ENCODE measurements around the gene KLHL35.

The KLHL35 gene

GRCh38 chr11:75475767-75476650 is 43.0 kb upstream of the KLHL35 start:
- Histone ChIP-seq H3K36me3 (ENCODE audit: control insufficient read depth in 1 of 2, insufficient read depth in 2 of 2, low read length in 2 of 2) (no peaks in the 10 kb centered on the region), H3K4me3 (ENCODE audit: low read depth in 1 of 2, low read length in 2 of 2) (peak overlapping the region in 1 of 2 donors; percentile 17), H3K4me1 (ENCODE audit: control insufficient read depth in 1 of 2, insufficient read depth in 2 of 2, low read length in 2 of 2) (peaks cover 14 to 18% of the 10 kb centered on the region in 2 donors), H3K9me3 (ENCODE audit: control insufficient read depth in 1 of 2, low read length in 2 of 2) (no peaks in the 10 kb centered on the region), H3K27ac (ENCODE audit: low read depth, low read length) (no peak overlapping the region), H3K9ac (ENCODE audit: low read depth in 1 of 2, low read length in 2 of 2) (no peak overlapping the region), H3K27me3 (ENCODE audit: control insufficient read depth in 1 of 2, insufficient read depth in 2 of 2, low read length in 2 of 2) (no peaks in the 10 kb centered on the region)

GRCh38 chr11:75474878-75475766 is 42.1 kb upstream of the KLHL35 start:
- no peak overlapping the region for H3K9ac ChIP-seq (ENCODE audit: low read depth in 1 of 2, low read length in 2 of 2)
- H3K27me3 ChIP-seq (ENCODE audit: control insufficient read depth in 1 of 2, insufficient read depth in 2 of 2, low read length in 2 of 2) = no peaks in the 10 kb centered on the region
- H3K9me3 ChIP-seq (ENCODE audit: control insufficient read depth in 1 of 2, low read length in 2 of 2) = no peaks in the 10 kb centered on the region
- no peaks in the 10 kb centered on the region for H3K36me3 ChIP-seq (ENCODE audit: control insufficient read depth in 1 of 2, insufficient read depth in 2 of 2, low read length in 2 of 2)
- H3K4me1 ChIP-seq (ENCODE audit: control insufficient read depth in 1 of 2, insufficient read depth in 2 of 2, low read length in 2 of 2) = peaks cover 14 to 18% of the 10 kb centered on the region in 2 donors
- peak overlapping the region in 1 of 2 donors; percentile 17 for H3K4me3 ChIP-seq (ENCODE audit: low read depth in 1 of 2, low read length in 2 of 2)
- H3K27ac ChIP-seq (ENCODE audit: low read depth, low read length) = no peak overlapping the region

- Histone ChIP-seq H3K27ac (ENCODE audit: low read depth, low read length) (no peak overlapping the region), H3K9me3 (ENCODE audit: control insufficient read depth in 1 of 2, low read length in 2 of 2) (no peaks in the 10 kb centered on the region), H3K4me3 (ENCODE audit: low read depth in 1 of 2, low read length in 2 of 2) (no peak overlapping the region), H3K36me3 (ENCODE audit: control insufficient read depth in 1 of 2, insufficient read depth in 2 of 2, low read length in 2 of 2) (no peaks in the 10 kb centered on the region), H3K9ac (ENCODE audit: low read depth in 1 of 2, low read length in 2 of 2) (no peak overlapping the region), H3K27me3 (ENCODE audit: control insufficient read depth in 1 of 2, insufficient read depth in 2 of 2, low read length in 2 of 2) (no peaks in the 10 kb centered on the region), H3K4me1 (ENCODE audit: control insufficient read depth in 1 of 2, insufficient read depth in 2 of 2, low read length in 2 of 2) (peaks cover 14 to 18% of the 10 kb centered on the region in 2 donors)
Observed at GRCh38 chr11:75474240-75474639, 41.2 kb upstream of the KLHL35 start.

GRCh38 chr11:75473684-75474083 is 40.7 kb upstream of the KLHL35 start:
- Histone ChIP-seq H3K4me1 (ENCODE audit: control insufficient read depth in 1 of 2, insufficient read depth in 2 of 2, low read length in 2 of 2) (peaks cover 14 to 18% of the 10 kb centered on the region in 2 donors), H3K36me3 (ENCODE audit: control insufficient read depth in 1 of 2, insufficient read depth in 2 of 2, low read length in 2 of 2) (no peaks in the 10 kb centered on the region), H3K9ac (ENCODE audit: low read depth in 1 of 2, low read length in 2 of 2) (no peak overlapping the region), H3K9me3 (ENCODE audit: control insufficient read depth in 1 of 2, low read length in 2 of 2) (no peaks in the 10 kb centered on the region), H3K27ac (ENCODE audit: low read depth, low read length) (no peak overlapping the region), H3K27me3 (ENCODE audit: control insufficient read depth in 1 of 2, insufficient read depth in 2 of 2, low read length in 2 of 2) (no peaks in the 10 kb centered on the region), H3K4me3 (ENCODE audit: low read depth in 1 of 2, low read length in 2 of 2) (no peak overlapping the region)

GRCh38 chr11:75472081-75472732 is 39.2 kb upstream of the KLHL35 start:
- Histone ChIP-seq H3K4me1 (ENCODE audit: control insufficient read depth in 1 of 2, insufficient read depth in 2 of 2, low read length in 2 of 2) (peaks cover 14 to 18% of the 10 kb centered on the region in 2 donors), H3K4me3 (ENCODE audit: low read depth in 1 of 2, low read length in 2 of 2) (no peak overlapping the region), H3K27me3 (ENCODE audit: control insufficient read depth in 1 of 2, insufficient read depth in 2 of 2, low read length in 2 of 2) (no peaks in the 10 kb centered on the region), H3K9me3 (ENCODE audit: control insufficient read depth in 1 of 2, low read length in 2 of 2) (no peaks in the 10 kb centered on the region), H3K36me3 (ENCODE audit: control insufficient read depth in 1 of 2, insufficient read depth in 2 of 2, low read length in 2 of 2) (no peaks in the 10 kb centered on the region), H3K9ac (ENCODE audit: low read depth in 1 of 2, low read length in 2 of 2) (no peak overlapping the region), H3K27ac (ENCODE audit: low read depth, low read length) (no peak overlapping the region)

- Histone ChIP-seq H3K4me3 (ENCODE audit: low read depth in 1 of 2, low read length in 2 of 2) (no peak overlapping the region), H3K27me3 (ENCODE audit: control insufficient read depth in 1 of 2, insufficient read depth in 2 of 2, low read length in 2 of 2) (no peaks in the 10 kb centered on the region), H3K27ac (ENCODE audit: low read depth, low read length) (no peak overlapping the region), H3K9me3 (ENCODE audit: control insufficient read depth in 1 of 2, low read length in 2 of 2) (no peaks in the 10 kb centered on the region), H3K9ac (ENCODE audit: low read depth in 1 of 2, low read length in 2 of 2) (no peak overlapping the region), H3K36me3 (ENCODE audit: control insufficient read depth in 1 of 2, insufficient read depth in 2 of 2, low read length in 2 of 2) (no peaks in the 10 kb centered on the region), H3K4me1 (ENCODE audit: control insufficient read depth in 1 of 2, insufficient read depth in 2 of 2, low read length in 2 of 2) (peaks cover 14 to 18% of the 10 kb centered on the region in 2 donors)
Observed at GRCh38 chr11:75471176-75471973, 38.4 kb upstream of the KLHL35 start.

- Histone ChIP-seq H3K27ac (ENCODE audit: low read depth, low read length) (no peak overlapping the region), H3K27me3 (ENCODE audit: control insufficient read depth in 1 of 2, insufficient read depth in 2 of 2, low read length in 2 of 2) (no peaks in the 10 kb centered on the region), H3K9ac (ENCODE audit: low read depth in 1 of 2, low read length in 2 of 2) (no peak overlapping the region), H3K4me3 (ENCODE audit: low read depth in 1 of 2, low read length in 2 of 2) (no peak overlapping the region), H3K36me3 (ENCODE audit: control insufficient read depth in 1 of 2, insufficient read depth in 2 of 2, low read length in 2 of 2) (no peaks in the 10 kb centered on the region), H3K9me3 (ENCODE audit: control insufficient read depth in 1 of 2, low read length in 2 of 2) (no peaks in the 10 kb centered on the region), H3K4me1 (ENCODE audit: control insufficient read depth in 1 of 2, insufficient read depth in 2 of 2, low read length in 2 of 2) (peaks cover 7 to 12% of the 10 kb centered on the region in 2 donors)
Observed at GRCh38 chr11:75470476-75471080, 37.6 kb upstream of the KLHL35 start.

GRCh38 chr11:75469785-75470405 is 36.9 kb upstream of the KLHL35 start:
- Histone ChIP-seq H3K36me3 (ENCODE audit: control insufficient read depth in 1 of 2, insufficient read depth in 2 of 2, low read length in 2 of 2) (no peaks in the 10 kb centered on the region), H3K27ac (ENCODE audit: low read depth, low read length) (no peak overlapping the region), H3K4me1 (ENCODE audit: control insufficient read depth in 1 of 2, insufficient read depth in 2 of 2, low read length in 2 of 2) (peaks cover under 1 to 8% of the 10 kb centered on the region in 2 donors), H3K27me3 (ENCODE audit: control insufficient read depth in 1 of 2, insufficient read depth in 2 of 2, low read length in 2 of 2) (no peaks in the 10 kb centered on the region), H3K9me3 (ENCODE audit: control insufficient read depth in 1 of 2, low read length in 2 of 2) (no peaks in the 10 kb centered on the region), H3K9ac (ENCODE audit: low read depth in 1 of 2, low read length in 2 of 2) (no peak overlapping the region), H3K4me3 (ENCODE audit: low read depth in 1 of 2, low read length in 2 of 2) (no peak overlapping the region)

All from duodenal mucosa (tissue), 2 donors.